ENCODE results near the gene TGOLN2.
A peak's percentile ranks its signal among the peaks of the same experiment; 100 is the strongest.
"Not testable (repeated sequence)": the region's sequence is repeated elsewhere in the genome, so short reads cannot be mapped to it uniquely, and the experiment has no call there.

The TGOLN2 gene

DNA sequence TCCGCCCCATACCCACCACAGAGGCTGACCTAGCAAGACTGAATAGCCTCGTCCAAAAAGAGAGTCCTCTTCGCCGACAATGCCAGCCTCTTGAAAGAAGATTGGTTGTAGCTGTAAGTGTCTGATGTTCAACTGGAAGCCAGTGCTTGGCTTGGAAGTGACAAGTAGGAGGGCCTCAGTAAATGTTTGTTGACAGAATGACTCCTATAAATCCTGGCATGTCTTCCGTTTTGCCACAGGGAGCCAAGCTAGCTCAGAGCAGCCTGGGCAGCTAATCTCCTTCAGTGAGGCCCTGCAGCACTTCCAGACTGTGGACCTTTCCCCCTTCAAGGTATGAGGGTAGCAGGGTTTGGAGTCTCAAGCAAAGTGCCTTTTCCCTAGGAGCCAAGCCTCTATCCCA, 41.7 kb upstream of the TGOLN2 start:
- Histone ChIP-seq H3K9ac (ENCODE audit: low read depth, low read length, poor library complexity) (no peak overlapping the region), H4K91ac (ENCODE audit: low read depth, low read length, poor library complexity) (no peak overlapping the region), H2BK120ac (ENCODE audit: low read depth, low read length) (no peak overlapping the region), H2BK12ac (ENCODE audit: low read length) (no peak overlapping the region), H3K4me2 (ENCODE audit: insufficient read depth, low read length, poor library complexity, severe bottlenecking) (no peak overlapping the region), H2AFZ (ENCODE audit: low read length) (no peak overlapping the region), H3K36me3 (replicated peaks in 1 of 2; ENCODE audit: control insufficient read depth in 2 of 2, insufficient read depth in 2 of 2, low read length in 2 of 2) (peaks cover 0 to 5% of the 10 kb centered on the region in 2 donors), H2AK5ac (ENCODE audit: low read depth, low read length) (no peak overlapping the region), H3K4me1 (ENCODE audit: control insufficient read depth in 2 of 2, insufficient read depth in 1 of 2, low read depth in 1 of 2, low read length in 2 of 2) (no peaks in the 10 kb centered on the region), H3K23ac (ENCODE audit: low read depth, low read length, poor library complexity) (no peak overlapping the region), H3K27me3 (ENCODE audit: control insufficient read depth in 3 of 3, insufficient read depth in 3 of 3, low read depth in 1 of 3, low read length in 3 of 3) (no peaks in the 10 kb centered on the region), H3K4ac (ENCODE audit: low read length) (no peak overlapping the region), H3K4me3 (ENCODE audit: low read length in 2 of 2) (no peak overlapping the region), H3K27ac (replicated peaks; ENCODE audit: low read length) (no peak overlapping the region), H3K9me3 (replicated peaks in 1 of 2; ENCODE audit: control insufficient read depth in 2 of 2, insufficient read depth in 1 of 2, low read depth in 1 of 2, low read length in 2 of 2) (no peaks in the 10 kb centered on the region), H4K8ac (ENCODE audit: low read depth, low read length) (no peak overlapping the region), H3K14ac (ENCODE audit: low read length) (no peak overlapping the region), H3K79me1 (ENCODE audit: low read depth, low read length) (no peaks in the 10 kb centered on the region), H3K18ac (ENCODE audit: low read length) (no peak overlapping the region), H2BK15ac (ENCODE audit: low read length) (no peak overlapping the region), H2BK5ac (ENCODE audit: low read length) (no peak overlapping the region)
- no CpG with 5 or more reads among the region's 5 CpGs for WGBS, 2 donors (ENCODE audit: extremely low coverage in 2 of 2, insufficient read length in 2 of 2, insufficient replicate concordance in 1 of 2)
- DNase-seq (ENCODE audit: low spot score): no peak

GRCh38 chr2:85368921-85369320, 41.1 kb upstream of the TGOLN2 start:
- Histone ChIP-seq H2AFZ (ENCODE audit: low read length) (no peak overlapping the region), H3K4ac (ENCODE audit: low read length) (no peak overlapping the region), H2AK5ac (ENCODE audit: low read depth, low read length) (no peak overlapping the region), H3K36me3 (replicated peaks in 1 of 2; ENCODE audit: control insufficient read depth in 2 of 2, insufficient read depth in 2 of 2, low read length in 2 of 2) (peaks cover 0 to 5% of the 10 kb centered on the region in 2 donors), H4K91ac (ENCODE audit: low read depth, low read length, poor library complexity) (no peak overlapping the region), H3K9ac (ENCODE audit: low read depth, low read length, poor library complexity) (no peak overlapping the region), H3K27me3 (ENCODE audit: control insufficient read depth in 3 of 3, insufficient read depth in 3 of 3, low read depth in 1 of 3, low read length in 3 of 3) (no peaks in the 10 kb centered on the region), H3K4me1 (ENCODE audit: control insufficient read depth in 2 of 2, insufficient read depth in 1 of 2, low read depth in 1 of 2, low read length in 2 of 2) (no peaks in the 10 kb centered on the region), H3K14ac (ENCODE audit: low read length) (no peak overlapping the region), H2BK120ac (ENCODE audit: low read depth, low read length) (no peak overlapping the region), H2BK5ac (ENCODE audit: low read length) (no peak overlapping the region), H3K4me3 (ENCODE audit: low read length in 2 of 2) (no peak overlapping the region), H3K27ac (replicated peaks; ENCODE audit: low read length) (no peak overlapping the region), H4K8ac (ENCODE audit: low read depth, low read length) (peak overlapping the region; percentile 24), H3K4me2 (ENCODE audit: insufficient read depth, low read length, poor library complexity, severe bottlenecking) (no peak overlapping the region), H3K18ac (ENCODE audit: low read length) (no peak overlapping the region), H3K9me3 (replicated peaks in 1 of 2; ENCODE audit: control insufficient read depth in 2 of 2, insufficient read depth in 1 of 2, low read depth in 1 of 2, low read length in 2 of 2) (no peaks in the 10 kb centered on the region), H2BK12ac (ENCODE audit: low read length) (no peak overlapping the region), H3K79me1 (ENCODE audit: low read depth, low read length) (no peaks in the 10 kb centered on the region), H2BK15ac (ENCODE audit: low read length) (no peak overlapping the region), H3K23ac (ENCODE audit: low read depth, low read length, poor library complexity) (no peak overlapping the region)
- DNase-seq (ENCODE audit: low spot score): no peak

- H3K4me1 ChIP-seq (ENCODE audit: control insufficient read depth in 2 of 2, insufficient read depth in 1 of 2, low read depth in 1 of 2, low read length in 2 of 2): no peaks in the 10 kb centered on the region
- H3K27me3 ChIP-seq (ENCODE audit: control insufficient read depth in 3 of 3, insufficient read depth in 3 of 3, low read depth in 1 of 3, low read length in 3 of 3): no peaks in the 10 kb centered on the region
- H3K9ac ChIP-seq (ENCODE audit: low read depth, low read length, poor library complexity): no peak overlapping the region
- H3K14ac ChIP-seq (ENCODE audit: low read length): no peak overlapping the region
- no peak overlapping the region for H3K18ac ChIP-seq (ENCODE audit: low read length)
- no peak for DNase-seq (ENCODE audit: low spot score)
- H3K27ac ChIP-seq (replicated peaks; ENCODE audit: low read length): no peak overlapping the region
- H2BK5ac ChIP-seq (ENCODE audit: low read length): no peak overlapping the region
- no peaks in the 10 kb centered on the region for H3K9me3 ChIP-seq (replicated peaks in 1 of 2; ENCODE audit: control insufficient read depth in 2 of 2, insufficient read depth in 1 of 2, low read depth in 1 of 2, low read length in 2 of 2)
- WGBS, 2 donors (ENCODE audit: extremely low coverage in 2 of 2, insufficient read length in 2 of 2, insufficient replicate concordance in 1 of 2): no CpG with 5 or more reads among the region's 5 CpGs
- H3K4me3 ChIP-seq (ENCODE audit: low read length in 2 of 2): no peak overlapping the region
- peaks cover 9% of the 10 kb centered on the region in 2 donors for H3K36me3 ChIP-seq (replicated peaks in 1 of 2; ENCODE audit: control insufficient read depth in 2 of 2, insufficient read depth in 2 of 2, low read length in 2 of 2)
- H2BK12ac ChIP-seq (ENCODE audit: low read length): no peak overlapping the region
- no peak overlapping the region for H3K4ac ChIP-seq (ENCODE audit: low read length)
- H2AK5ac ChIP-seq (ENCODE audit: low read depth, low read length): no peak overlapping the region
- peaks cover under 1% of the 10 kb centered on the region for H3K79me1 ChIP-seq (ENCODE audit: low read depth, low read length)
- H2BK120ac ChIP-seq (ENCODE audit: low read depth, low read length): no peak overlapping the region
- no peak overlapping the region for H4K91ac ChIP-seq (ENCODE audit: low read depth, low read length, poor library complexity)
- H3K23ac ChIP-seq (ENCODE audit: low read depth, low read length, poor library complexity): no peak overlapping the region
- no peak overlapping the region for H2BK15ac ChIP-seq (ENCODE audit: low read length)
- no peak overlapping the region for H3K4me2 ChIP-seq (ENCODE audit: insufficient read depth, low read length, poor library complexity, severe bottlenecking)
- no peak overlapping the region for H2AFZ ChIP-seq (ENCODE audit: low read length)
- H4K8ac ChIP-seq (ENCODE audit: low read depth, low read length): no peak overlapping the region
Measured at GRCh38 chr2:85367180-85367579, 39.4 kb upstream of the TGOLN2 start.

GRCh38 chr2:85362653-85363387, 35.0 kb upstream of the TGOLN2 start:
- peaks cover 8 to 28% of the 10 kb centered on the region in 2 donors for H3K36me3 ChIP-seq (replicated peaks in 1 of 2; ENCODE audit: control insufficient read depth in 2 of 2, insufficient read depth in 2 of 2, low read length in 2 of 2)
- H2BK15ac ChIP-seq (ENCODE audit: low read length): not testable (repeated sequence)

More at GRCh38 chr2:85362653-85363387, 35.0 kb upstream of the TGOLN2 start:
- H3K4me3 ChIP-seq (ENCODE audit: low read length in 2 of 2); H3K4me1 ChIP-seq (ENCODE audit: control insufficient read depth in 2 of 2, insufficient read depth in 1 of 2, low read depth in 1 of 2, low read length in 2 of 2); H3K9ac ChIP-seq (ENCODE audit: low read depth, low read length, poor library complexity); H2BK120ac ChIP-seq (ENCODE audit: low read depth, low read length); DNase-seq (ENCODE audit: low spot score); H4K8ac ChIP-seq (ENCODE audit: low read depth, low read length); H2BK5ac ChIP-seq (ENCODE audit: low read length); H3K23ac ChIP-seq (ENCODE audit: low read depth, low read length, poor library complexity); H3K9me3 ChIP-seq (replicated peaks in 1 of 2; ENCODE audit: control insufficient read depth in 2 of 2, insufficient read depth in 1 of 2, low read depth in 1 of 2, low read length in 2 of 2); H3K27me3 ChIP-seq (ENCODE audit: control insufficient read depth in 3 of 3, insufficient read depth in 3 of 3, low read depth in 1 of 3, low read length in 3 of 3); H3K27ac ChIP-seq (replicated peaks; ENCODE audit: low read length); H4K91ac ChIP-seq (ENCODE audit: low read depth, low read length, poor library complexity); H3K18ac ChIP-seq (ENCODE audit: low read length); H2AK5ac ChIP-seq (ENCODE audit: low read depth, low read length); H3K4ac ChIP-seq (ENCODE audit: low read length); H3K14ac ChIP-seq (ENCODE audit: low read length); H3K4me2 ChIP-seq (ENCODE audit: insufficient read depth, low read length, poor library complexity, severe bottlenecking); H2BK12ac ChIP-seq (ENCODE audit: low read length); H3K79me1 ChIP-seq (ENCODE audit: low read depth, low read length); H2AFZ ChIP-seq (ENCODE audit: low read length): not testable (repeated sequence)
- WGBS, 2 donors (ENCODE audit: extremely low coverage in 2 of 2, insufficient read length in 2 of 2, insufficient replicate concordance in 1 of 2): no CpG with 5 or more reads among the region's 5 CpGs
